ENCODE data around the gene LRCH1. TPM values are rescaled to one million over a fixed set of nuclear protein-coding genes. Genes with fewer than 3 reads are reported as not detected.

LRCH1 gene
- total RNA-seq, 4 donors from 2014 or later: 5.0 to 20.4 (median 7.4) TPM

DNA sequence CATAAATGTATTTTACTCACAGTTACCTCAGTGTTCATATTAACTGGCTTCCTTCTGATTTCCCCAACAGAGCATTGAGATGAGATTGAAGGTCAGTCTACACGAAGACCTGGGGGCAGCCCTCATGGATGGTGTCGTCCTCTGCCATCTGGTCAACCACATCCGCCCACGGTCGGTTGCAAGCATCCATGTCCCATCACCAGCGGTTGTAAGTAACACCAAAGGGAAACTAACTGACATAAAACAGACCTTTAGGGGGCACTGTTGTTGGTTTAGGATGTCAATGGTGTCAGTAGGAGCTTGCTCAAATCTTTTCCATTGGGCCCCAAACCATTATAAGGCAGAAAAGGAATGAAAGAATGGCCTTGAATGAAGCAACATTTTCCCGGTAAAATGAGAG, 175.8 kb downstream of the LRCH1 start:
- no peak overlapping the region for H3K27ac ChIP-seq
- no peak overlapping the region for H3K4me3 ChIP-seq
- intact Hi-C loops (cut with DNase I): no loop called here
- TF ChIP-seq, protein P1, sequence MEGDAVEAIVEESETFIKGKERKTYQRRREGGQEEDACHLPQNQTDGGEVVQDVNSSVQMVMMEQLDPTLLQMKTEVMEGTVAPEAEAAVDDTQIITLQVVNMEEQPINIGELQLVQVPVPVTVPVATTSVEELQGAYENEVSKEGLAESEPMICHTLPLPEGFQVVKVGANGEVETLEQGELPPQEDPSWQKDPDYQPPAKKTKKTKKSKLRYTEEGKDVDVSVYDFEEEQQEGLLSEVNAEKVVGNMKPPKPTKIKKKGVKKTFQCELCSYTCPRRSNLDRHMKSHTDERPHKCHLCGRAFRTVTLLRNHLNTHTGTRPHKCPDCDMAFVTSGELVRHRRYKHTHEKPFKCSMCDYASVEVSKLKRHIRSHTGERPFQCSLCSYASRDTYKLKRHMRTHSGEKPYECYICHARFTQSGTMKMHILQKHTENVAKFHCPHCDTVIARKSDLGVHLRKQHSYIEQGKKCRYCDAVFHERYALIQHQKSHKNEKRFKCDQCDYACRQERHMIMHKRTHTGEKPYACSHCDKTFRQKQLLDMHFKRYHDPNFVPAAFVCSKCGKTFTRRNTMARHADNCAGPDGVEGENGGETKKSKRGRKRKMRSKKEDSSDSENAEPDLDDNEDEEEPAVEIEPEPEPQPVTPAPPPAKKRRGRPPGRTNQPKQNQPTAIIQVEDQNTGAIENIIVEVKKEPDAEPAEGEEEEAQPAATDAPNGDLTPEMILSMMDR (IDR thresholded peaks at IDR 0.05): no peak
- no peak for TF ChIP-seq POLR2A (IDR thresholded peaks at IDR 0.05)
- no peak for DNase-seq
- no peaks in the 10 kb centered on the region for H3K9me3 ChIP-seq
- H3K4me1 ChIP-seq: no peaks in the 10 kb centered on the region
- 86 to 88% methylated on average over 3 to 7 of the region's 7 CpGs for WGBS, 2 donors
- H3K27me3 ChIP-seq: no peaks in the 10 kb centered on the region
- H3K36me3 ChIP-seq: peaks cover 6 to 98% (median 15%) of the 10 kb centered on the region in 3 donors

DNA sequence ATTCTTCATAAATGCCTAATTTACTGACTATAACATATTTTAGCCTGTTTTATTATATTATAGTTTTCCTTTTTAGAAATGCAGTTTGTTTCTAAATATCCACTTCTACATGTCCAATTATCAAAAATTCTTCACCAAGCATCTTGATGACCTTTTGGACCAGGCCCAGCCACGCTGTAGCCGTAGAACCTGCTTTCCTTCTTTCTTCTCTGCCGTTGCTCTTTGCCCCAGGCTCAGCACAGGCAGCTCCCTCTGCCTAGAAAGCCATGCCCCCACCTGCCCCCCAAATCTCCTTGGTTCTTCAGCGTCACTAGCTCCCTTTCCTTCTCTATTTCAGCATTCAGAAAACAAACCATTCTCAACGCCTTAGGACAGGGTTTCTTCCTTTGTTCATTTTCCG, 178.6 kb downstream of the LRCH1 start:
- no peak overlapping the region for H3K4me3 ChIP-seq
- WGBS, 2 donors: 66 to 84% methylated on average over 6 of the region's 6 CpGs
- H3K4me1 ChIP-seq: no peaks in the 10 kb centered on the region
- H3K9me3 ChIP-seq: no peaks in the 10 kb centered on the region
- H3K36me3 ChIP-seq: peaks cover 6 to 97% (median 11%) of the 10 kb centered on the region in 3 donors
- no peaks in the 10 kb centered on the region for H3K27me3 ChIP-seq
- no peak for TF ChIP-seq POLR2A (IDR thresholded peaks at IDR 0.05)
- TF ChIP-seq, protein P1 (IDR thresholded peaks at IDR 0.05): no peak
- intact Hi-C loops (cut with DNase I): no loop called here
- no peak for DNase-seq
- H3K27ac ChIP-seq: no peak overlapping the region

DNA sequence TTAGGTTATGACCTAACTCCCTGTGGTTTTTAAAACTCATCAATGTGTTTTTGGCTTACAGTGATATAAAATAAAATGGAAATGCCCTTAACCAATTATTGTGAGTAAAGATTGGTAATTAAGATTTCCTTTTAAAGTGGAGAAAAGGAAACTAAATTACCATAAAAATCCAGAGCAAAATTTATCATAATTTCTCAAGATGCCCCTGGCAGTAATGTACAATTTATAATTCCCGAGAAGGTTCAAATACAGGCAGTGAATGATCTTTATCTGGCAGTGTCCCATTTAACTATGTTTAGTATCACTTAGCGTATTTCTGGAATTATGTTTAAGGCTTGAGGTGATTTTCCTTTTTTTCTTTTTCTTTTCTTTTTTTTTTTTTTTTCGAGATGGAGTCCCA, 182.5 kb downstream of the LRCH1 start:
- WGBS, 2 donors: 75 to 86% methylated on average over 3 of the region's 3 CpGs
- no peaks in the 10 kb centered on the region for H3K27me3 ChIP-seq

DNA sequence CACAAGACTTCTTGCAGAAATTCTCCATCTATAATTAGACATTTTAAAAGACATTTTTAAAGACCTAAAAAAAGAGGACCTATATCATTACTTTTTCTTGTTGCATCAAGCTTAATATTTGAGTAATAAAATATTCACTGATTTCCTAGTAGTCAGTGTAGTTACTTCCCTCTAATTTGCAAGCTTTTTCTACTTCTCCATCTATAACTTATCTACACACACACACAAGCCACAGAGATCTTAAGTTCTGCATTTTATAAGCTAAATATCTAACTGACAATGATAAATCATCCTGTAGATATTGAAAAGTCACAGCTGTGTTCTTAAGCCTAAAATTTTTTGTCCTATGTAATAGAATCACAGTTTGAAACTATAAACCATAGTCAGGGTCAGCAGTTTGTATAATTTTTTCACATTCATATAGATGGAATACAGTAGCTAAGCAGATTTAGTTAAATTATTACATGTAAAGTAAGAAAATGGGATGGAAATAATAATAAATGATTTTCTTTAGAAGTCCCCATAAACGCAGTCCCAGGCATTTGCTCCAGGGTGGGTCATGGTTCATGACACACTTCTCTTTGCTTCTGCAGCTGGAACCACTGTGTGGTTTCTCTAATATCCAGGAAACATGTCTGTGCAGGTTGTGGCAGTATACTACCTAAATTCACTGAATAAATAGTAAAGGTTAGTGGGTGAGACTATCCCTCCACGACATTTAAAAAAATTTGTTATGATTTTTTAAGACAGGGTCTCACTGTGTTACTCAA, 183.8 kb downstream of the LRCH1 start:
- Histone ChIP-seq H3K9me3 (no peaks in the 10 kb centered on the region), H3K27me3 (no peaks in the 10 kb centered on the region), H3K36me3 (peaks cover 5 to 76% (median 6%) of the 10 kb centered on the region in 3 donors), H3K4me1 (no peaks in the 10 kb centered on the region), H3K4me3 (no peak overlapping the region), H3K27ac (no peak overlapping the region)
- TF ChIP-seq POLR2A (IDR thresholded peaks at IDR 0.05): no peak
- TF ChIP-seq, protein P1 (IDR thresholded peaks at IDR 0.05): no peak
- intact Hi-C loops (cut with DNase I): no loop called here
- WGBS, 2 donors: 46 to 62% methylated on average over 2 of the region's 2 CpGs
- DNase-seq: no peak

More for the DNA sequence above, 182.5 kb downstream of the LRCH1 start:
- Histone ChIP-seq H3K36me3 (peaks cover 6 to 77% (median 6%) of the 10 kb centered on the region in 3 donors), H3K4me1 (no peaks in the 10 kb centered on the region), H3K9me3 (no peaks in the 10 kb centered on the region), H3K4me3 (no peak overlapping the region), H3K27ac (no peak overlapping the region)
- no peak for DNase-seq
- intact Hi-C loops (cut with DNase I): no loop called here
- TF ChIP-seq, protein P1 (IDR thresholded peaks at IDR 0.05): no peak
- TF ChIP-seq POLR2A (IDR thresholded peaks at IDR 0.05): no peak

- TF ChIP-seq, protein P1 (IDR thresholded peaks at IDR 0.05): no peak
- no peak for TF ChIP-seq POLR2A (IDR thresholded peaks at IDR 0.05)
- no peaks in the 10 kb centered on the region for H3K9me3 ChIP-seq
- intact Hi-C loops (cut with DNase I): no loop called here
- H3K4me3 ChIP-seq: no peak overlapping the region
- no peaks in the 10 kb centered on the region for H3K27me3 ChIP-seq
- no peak overlapping the region for H3K27ac ChIP-seq
- H3K4me1 ChIP-seq: no peaks in the 10 kb centered on the region
- peaks cover 0 to 76% (median 7%) of the 10 kb centered on the region in 3 donors for H3K36me3 ChIP-seq
- no peak for DNase-seq
- 83 to 94% methylated on average over 2 of the region's 2 CpGs for WGBS, 2 donors
Measured at GRCh38 chr13:46738055-46738454, 185.1 kb downstream of the LRCH1 start.
